Breast epithelium (tissue), 3 donors: ENCODE results near the gene GIPC2.
"Not testable (repeated sequence)": the region's sequence is repeated elsewhere in the genome, so short reads cannot be mapped to it uniquely, and the experiment has no call there.

ENCODE experiments used
- POLR2AphosphoS5 ChIP-seq, 3 donors: sonication (generic); formaldehyde crosslinking; IDR thresholded peaks; one replicate each; pipeline ENCODE4 v1.6.1; 2017; ENCODE audit warnings: antibody characterized with exemption in 3 of 3
- TF ChIP-seq, protein P1 (sequence below), 3 donors: fragments of 450-650 bp; IDR thresholded peaks; one replicate each; pipeline ENCODE4 v1.5.1; 2016 to 2017; ENCODE audit warnings: antibody characterized with exemption in 3 of 3, mild to moderate bottlenecking in 3 of 3, moderate library complexity in 3 of 3

GRCh38 chr1:78109659-78110058, 63.9 kb downstream of the GIPC2 start:
- TF ChIP-seq, protein P1, sequence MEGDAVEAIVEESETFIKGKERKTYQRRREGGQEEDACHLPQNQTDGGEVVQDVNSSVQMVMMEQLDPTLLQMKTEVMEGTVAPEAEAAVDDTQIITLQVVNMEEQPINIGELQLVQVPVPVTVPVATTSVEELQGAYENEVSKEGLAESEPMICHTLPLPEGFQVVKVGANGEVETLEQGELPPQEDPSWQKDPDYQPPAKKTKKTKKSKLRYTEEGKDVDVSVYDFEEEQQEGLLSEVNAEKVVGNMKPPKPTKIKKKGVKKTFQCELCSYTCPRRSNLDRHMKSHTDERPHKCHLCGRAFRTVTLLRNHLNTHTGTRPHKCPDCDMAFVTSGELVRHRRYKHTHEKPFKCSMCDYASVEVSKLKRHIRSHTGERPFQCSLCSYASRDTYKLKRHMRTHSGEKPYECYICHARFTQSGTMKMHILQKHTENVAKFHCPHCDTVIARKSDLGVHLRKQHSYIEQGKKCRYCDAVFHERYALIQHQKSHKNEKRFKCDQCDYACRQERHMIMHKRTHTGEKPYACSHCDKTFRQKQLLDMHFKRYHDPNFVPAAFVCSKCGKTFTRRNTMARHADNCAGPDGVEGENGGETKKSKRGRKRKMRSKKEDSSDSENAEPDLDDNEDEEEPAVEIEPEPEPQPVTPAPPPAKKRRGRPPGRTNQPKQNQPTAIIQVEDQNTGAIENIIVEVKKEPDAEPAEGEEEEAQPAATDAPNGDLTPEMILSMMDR (IDR thresholded peaks at IDR 0.05), result not testable (repeated sequence)
- not testable (repeated sequence) for TF ChIP-seq POLR2AphosphoS5 (IDR thresholded peaks at IDR 0.05)
